ENCODE data around the gene ZEB1. TPM values are rescaled to one million over a fixed set of nuclear protein-coding genes. Genes with fewer than 3 reads are reported as not detected.
A peak's percentile ranks its signal among the peaks of the same experiment; 100 is the strongest.

Gene ZEB1
- total and polyA plus RNA-seq, 10 of the 15 experiments (the other 5 are each of a cell fraction or from before 2014, with no cell fraction given): 10.4 to 35.6 (median 24.5) TPM

DNA sequence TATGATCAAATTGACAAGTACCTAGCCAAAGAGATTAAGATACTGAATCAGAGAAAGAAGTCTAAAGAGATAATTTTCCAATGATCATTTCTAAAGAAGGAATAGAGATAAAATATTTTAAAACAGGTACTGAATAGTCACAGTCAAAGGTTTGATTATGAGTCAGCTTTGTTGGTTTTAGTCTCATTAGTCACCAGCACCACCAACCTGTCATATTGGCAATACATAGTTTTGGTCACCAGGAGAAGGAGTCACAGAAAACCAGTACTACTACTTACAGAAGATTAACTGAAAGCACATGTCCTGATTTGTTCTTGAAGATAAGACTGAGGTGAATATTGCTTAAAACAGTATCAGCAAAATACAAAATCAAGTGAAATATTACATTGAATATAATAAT, 34.6 kb downstream of the ZEB1 start (continued):
- TF ChIP-seq, protein P1, sequence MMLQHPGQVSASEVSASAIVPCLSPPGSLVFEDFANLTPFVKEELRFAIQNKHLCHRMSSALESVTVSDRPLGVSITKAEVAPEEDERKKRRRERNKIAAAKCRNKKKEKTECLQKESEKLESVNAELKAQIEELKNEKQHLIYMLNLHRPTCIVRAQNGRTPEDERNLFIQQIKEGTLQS (IDR thresholded peaks at IDR 0.05; ENCODE audit: borderline replicate concordance, extremely low read depth, low read depth, low read length): no peak
- TF ChIP-seq NR2F1 (conservative IDR thresholded peaks at IDR 0.05) (no peak), NR2C1 (IDR thresholded peaks at IDR 0.05) (no peak), EED (IDR thresholded peaks at IDR 0.05; ENCODE audit: low read depth) (no peak), RB1 (IDR thresholded peaks at IDR 0.05; ENCODE audit: borderline replicate concordance) (no peak), SUZ12 (IDR thresholded peaks at IDR 0.05; ENCODE audit: unreplicated experiment) (no peak), SUPT20H (IDR thresholded peaks at IDR 0.05; ENCODE audit: borderline replicate concordance, control insufficient read depth, low read depth, low read length) (no peak), MYC (IDR thresholded peaks at IDR 0.05; ENCODE audit: insufficient read depth, insufficient read length, insufficient replicate concordance, low read length, severe bottlenecking) (no peak), SREBF2 (IDR thresholded peaks at IDR 0.05; ENCODE audit: low read length) (no peak), ETV6 (conservative IDR thresholded peaks at IDR 0.05 in 1 of 2, IDR thresholded peaks at IDR 0.05 in 1 of 2; ENCODE audit: borderline replicate concordance in 1 of 2, low read depth in 1 of 2) (no peak), CBX3 (IDR thresholded peaks at IDR 0.05; ENCODE audit: borderline replicate concordance, low read depth) (no peak), WRNIP1 (IDR thresholded peaks at IDR 0.05; ENCODE audit: borderline replicate concordance, low read depth, low read length) (no peak), JUND (IDR thresholded peaks at IDR 0.05; ENCODE audit: low read depth, low read length) (peak; percentile 85)
- TF ChIP-seq, protein P2, sequence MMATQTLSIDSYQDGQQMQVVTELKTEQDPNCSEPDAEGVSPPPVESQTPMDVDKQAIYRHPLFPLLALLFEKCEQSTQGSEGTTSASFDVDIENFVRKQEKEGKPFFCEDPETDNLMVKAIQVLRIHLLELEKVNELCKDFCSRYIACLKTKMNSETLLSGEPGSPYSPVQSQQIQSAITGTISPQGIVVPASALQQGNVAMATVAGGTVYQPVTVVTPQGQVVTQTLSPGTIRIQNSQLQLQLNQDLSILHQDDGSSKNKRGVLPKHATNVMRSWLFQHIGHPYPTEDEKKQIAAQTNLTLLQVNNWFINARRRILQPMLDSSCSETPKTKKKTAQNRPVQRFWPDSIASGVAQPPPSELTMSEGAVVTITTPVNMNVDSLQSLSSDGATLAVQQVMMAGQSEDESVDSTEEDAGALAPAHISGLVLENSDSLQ (IDR thresholded peaks at IDR 0.05): peak; percentile 65; the same call in 1 of the 2 replicates
- TF ChIP-seq, protein P3, sequence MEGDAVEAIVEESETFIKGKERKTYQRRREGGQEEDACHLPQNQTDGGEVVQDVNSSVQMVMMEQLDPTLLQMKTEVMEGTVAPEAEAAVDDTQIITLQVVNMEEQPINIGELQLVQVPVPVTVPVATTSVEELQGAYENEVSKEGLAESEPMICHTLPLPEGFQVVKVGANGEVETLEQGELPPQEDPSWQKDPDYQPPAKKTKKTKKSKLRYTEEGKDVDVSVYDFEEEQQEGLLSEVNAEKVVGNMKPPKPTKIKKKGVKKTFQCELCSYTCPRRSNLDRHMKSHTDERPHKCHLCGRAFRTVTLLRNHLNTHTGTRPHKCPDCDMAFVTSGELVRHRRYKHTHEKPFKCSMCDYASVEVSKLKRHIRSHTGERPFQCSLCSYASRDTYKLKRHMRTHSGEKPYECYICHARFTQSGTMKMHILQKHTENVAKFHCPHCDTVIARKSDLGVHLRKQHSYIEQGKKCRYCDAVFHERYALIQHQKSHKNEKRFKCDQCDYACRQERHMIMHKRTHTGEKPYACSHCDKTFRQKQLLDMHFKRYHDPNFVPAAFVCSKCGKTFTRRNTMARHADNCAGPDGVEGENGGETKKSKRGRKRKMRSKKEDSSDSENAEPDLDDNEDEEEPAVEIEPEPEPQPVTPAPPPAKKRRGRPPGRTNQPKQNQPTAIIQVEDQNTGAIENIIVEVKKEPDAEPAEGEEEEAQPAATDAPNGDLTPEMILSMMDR (IDR thresholded peaks at IDR 0.05 in 2 of 3, conservative IDR thresholded peaks at IDR 0.05 in 1 of 3; ENCODE audit: control insufficient read depth in 2 of 3, extremely low read depth in 1 of 3, insufficient read depth in 1 of 3, low read depth in 3 of 3, low read length in 3 of 3): peak; percentile 31 to 55 (median 33); a peak in 4 of 6 replicates
- TF ChIP-seq, protein P4, sequence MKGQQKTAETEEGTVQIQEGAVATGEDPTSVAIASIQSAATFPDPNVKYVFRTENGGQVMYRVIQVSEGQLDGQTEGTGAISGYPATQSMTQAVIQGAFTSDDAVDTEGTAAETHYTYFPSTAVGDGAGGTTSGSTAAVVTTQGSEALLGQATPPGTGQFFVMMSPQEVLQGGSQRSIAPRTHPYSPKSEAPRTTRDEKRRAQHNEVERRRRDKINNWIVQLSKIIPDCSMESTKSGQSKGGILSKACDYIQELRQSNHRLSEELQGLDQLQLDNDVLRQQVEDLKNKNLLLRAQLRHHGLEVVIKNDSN (IDR thresholded peaks at IDR 0.05; ENCODE audit: borderline replicate concordance, extremely low read length, insufficient read depth, low read depth, low read length): no peak
- TF ChIP-seq, protein P5, sequence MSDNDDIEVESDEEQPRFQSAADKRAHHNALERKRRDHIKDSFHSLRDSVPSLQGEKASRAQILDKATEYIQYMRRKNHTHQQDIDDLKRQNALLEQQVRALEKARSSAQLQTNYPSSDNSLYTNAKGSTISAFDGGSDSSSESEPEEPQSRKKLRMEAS (IDR thresholded peaks at IDR 0.05; ENCODE audit: low read depth, low read length): no peak
